H9 (cell line): Measurements from ENCODE around the gene TCF21. TPM values are rescaled to one million over a fixed set of nuclear protein-coding genes. Genes with fewer than 3 reads are reported as not detected.

Source experiments
- DNase-seq: peaks from one replicate; pipeline ENCODE4 v3.0.0-alpha.2; 2017
- H2AFZ ChIP-seq: one replicate; pipeline ENCODE4 v1.6.1; 2013; ENCODE audit warnings: mild to moderate bottlenecking, low read length, control low read depth, moderate library complexity
- H2AK5ac ChIP-seq: 2 replicates; pipeline ENCODE4 v1.6.1; 2013; ENCODE audit warnings: low read length, control low read depth, mixed read lengths; ENCODE audit not compliant: insufficient read length
- H2BK120ac ChIP-seq: one replicate; pipeline ENCODE4 v1.6.1; 2013; ENCODE audit warnings: low read depth, mild to moderate bottlenecking, low read length, control low read depth, inconsistent platforms; ENCODE audit not compliant: poor library complexity, severe bottlenecking
- H2BK12ac ChIP-seq: 2 replicates; pipeline ENCODE4 v1.6.1; 2013; ENCODE audit warnings: low read length, control low read depth, mixed read lengths, low read depth; ENCODE audit not compliant: insufficient read length
- H2BK15ac ChIP-seq: 2 replicates; pipeline ENCODE4 v1.6.1; 2013; ENCODE audit warnings: low read depth, low read length, control low read depth
- H2BK20ac ChIP-seq: one replicate; pipeline ENCODE4 v1.6.1; 2013; ENCODE audit warnings: low read depth, mild to moderate bottlenecking, low read length, control low read depth, inconsistent platforms; ENCODE audit not compliant: poor library complexity, severe bottlenecking
- H2BK5ac ChIP-seq: 2 replicates; pipeline ENCODE4 v1.6.1; 2013; ENCODE audit warnings: low read length, control low read depth, mixed read lengths; ENCODE audit not compliant: insufficient read length
- H3K14ac ChIP-seq: 2 replicates; pipeline ENCODE4 v1.6.1; 2013; ENCODE audit warnings: low read length, control low read depth; ENCODE audit not compliant: insufficient read depth
- H3K18ac ChIP-seq: 2 replicates; pipeline ENCODE4 v1.6.1; 2013; ENCODE audit warnings: low read depth, mild to moderate bottlenecking, mixed read lengths, low read length, control low read depth; ENCODE audit not compliant: insufficient read length
- H3K23ac ChIP-seq: 2 replicates; pipeline ENCODE4 v1.6.1; 2013; ENCODE audit warnings: low read length, control low read depth, mixed read lengths, low read depth; ENCODE audit not compliant: insufficient read length
- H3K23me2 ChIP-seq: 2 replicates; pipeline ENCODE4 v1.6.1; 2013; ENCODE audit warnings: low read depth, mild to moderate bottlenecking, mixed read lengths, low read length, control low read depth; ENCODE audit not compliant: insufficient read length, poor library complexity, severe bottlenecking
- H3K27ac ChIP-seq: 2 replicates; pipeline ENCODE4 v1.5.1; 2013; ENCODE audit warnings: low read length, control low read depth, mixed read lengths, low read depth; ENCODE audit not compliant: insufficient read length
- H3K27me3 ChIP-seq: 2 replicates; pipeline ENCODE4 v1.6.1; 2013; ENCODE audit warnings: low read length, control low read depth, inconsistent platforms; ENCODE audit not compliant: insufficient read depth
- H3K4ac ChIP-seq: 2 replicates; pipeline ENCODE4 v1.6.1; 2013; ENCODE audit warnings: low read depth, mild to moderate bottlenecking, control low read depth, inconsistent platforms, low read length, moderate library complexity
- H3K4me1 ChIP-seq: 2 replicates; pipeline ENCODE4 v1.6.1; 2013; ENCODE audit warnings: low read length, control low read depth, inconsistent platforms; ENCODE audit not compliant: insufficient read depth
- H3K4me2 ChIP-seq: 2 replicates; pipeline ENCODE4 v1.6.1; 2013; ENCODE audit warnings: low read length, control low read depth, mixed read lengths; ENCODE audit not compliant: insufficient read length, insufficient read depth
- H3K56ac ChIP-seq: 2 replicates; pipeline ENCODE4 v1.6.1; 2013; ENCODE audit warnings: low read depth, mild to moderate bottlenecking, mixed read lengths, low read length, control low read depth; ENCODE audit not compliant: insufficient read length
- H3K79me1 ChIP-seq: 2 replicates; pipeline ENCODE4 v1.6.1; 2013; ENCODE audit warnings: low read depth, mild to moderate bottlenecking, moderate library complexity, low read length, control low read depth, inconsistent platforms; ENCODE audit not compliant: insufficient read depth, poor library complexity, severe bottlenecking
- H3K79me2 ChIP-seq: 2 replicates; pipeline ENCODE4 v1.6.1; 2013; ENCODE audit warnings: low read length, control low read depth, inconsistent platforms; ENCODE audit not compliant: insufficient read depth
- H3K9ac ChIP-seq: 2 replicates; pipeline ENCODE4 v1.6.1; 2013; ENCODE audit warnings: low read length, control low read depth, mixed read lengths; ENCODE audit not compliant: insufficient read length; ENCODE audit errors: extremely low read depth
- H3K9me3 ChIP-seq: one replicate; pipeline ENCODE4 v1.6.1; 2013; ENCODE audit warnings: low read depth, low read length, inconsistent platforms; ENCODE audit not compliant: control insufficient read depth
- H3T11ph ChIP-seq: one replicate; pipeline ENCODE4 v1.6.1; 2013; ENCODE audit warnings: mild to moderate bottlenecking, low read length, control low read depth, inconsistent platforms
- H4K20me1 ChIP-seq: one replicate; pipeline ENCODE4 v1.6.1; 2013; ENCODE audit not compliant: control insufficient read depth, insufficient read length, insufficient read depth
- H4K5ac ChIP-seq: 2 replicates; pipeline ENCODE4 v1.6.1; 2013; ENCODE audit warnings: low read depth, mild to moderate bottlenecking, mixed read lengths, low read length, control low read depth; ENCODE audit not compliant: insufficient read length
- H4K8ac ChIP-seq: replicated peaks from 2 replicates; pipeline ENCODE4 v1.6.1; 2013; ENCODE audit warnings: low read length, control low read depth, mixed read lengths, low read depth; ENCODE audit not compliant: insufficient read length
- H4K91ac ChIP-seq: 2 replicates; pipeline ENCODE4 v1.6.1; 2013; ENCODE audit warnings: low read depth, mild to moderate bottlenecking, moderate library complexity, mixed read lengths, low read length, control low read depth; ENCODE audit not compliant: insufficient read length
- H3K27ac Mint-ChIP-seq, 3 experiments: 2 replicates in 2 of 3; 3 replicates in 1 of 3; pipeline ENCODE4 v1.8.0; 2020 to 2021; ENCODE audit warnings: mixed read lengths in 3 of 3, mild to moderate bottlenecking in 1 of 3, moderate library complexity in 1 of 3
- H3K27me3 Mint-ChIP-seq: 2 replicates; pipeline ENCODE4 v1.8.0; 2021; ENCODE audit warnings: low read depth, mild to moderate bottlenecking, moderate library complexity, mixed read lengths
- H3K36me3 Mint-ChIP-seq, 3 experiments: 2 replicates in 2 of 3; 3 replicates in 1 of 3; pipeline ENCODE4 v1.8.0; 2020 to 2021; ENCODE audit warnings: low read depth in 3 of 3, mixed read lengths in 3 of 3; ENCODE audit not compliant: insufficient read depth in 1 of 3
- H3K4me1 Mint-ChIP-seq, 2 experiments: 2 replicates each; pipeline ENCODE4 v1.8.0; 2020; ENCODE audit warnings: mixed read lengths in 2 of 2
- H3K4me3 Mint-ChIP-seq, 2 experiments: 2 replicates in 1 of 2; 3 replicates in 1 of 2; pipeline ENCODE4 v1.8.0; 2020 to 2021; ENCODE audit warnings: mild to moderate bottlenecking in 2 of 2, mixed read lengths in 2 of 2, moderate library complexity in 1 of 2
- H3K9me3 Mint-ChIP-seq, 2 experiments: 2 replicates in 1 of 2; 3 replicates in 1 of 2; pipeline ENCODE4 v1.8.0; 2020; ENCODE audit warnings: mild to moderate bottlenecking in 2 of 2, mixed read lengths in 2 of 2, moderate library complexity in 1 of 2
- CTCF ChIP-seq: fragments of 200-600 bp; sonication (generic); conservative IDR thresholded peaks from 3 replicates; pipeline ENCODE4 v1.8.0; 2021; ENCODE audit warnings: antibody characterized with exemption, mild to moderate bottlenecking
- total RNA-seq: library from RNA; stranded (reverse); gene quantifications from 2 replicates; pipeline ENCODE4 v1.2.1, GENCODE V29; 2021

Gene TCF21
- total RNA-seq, 1 experiment from 2014 or later: not detected

DNA sequence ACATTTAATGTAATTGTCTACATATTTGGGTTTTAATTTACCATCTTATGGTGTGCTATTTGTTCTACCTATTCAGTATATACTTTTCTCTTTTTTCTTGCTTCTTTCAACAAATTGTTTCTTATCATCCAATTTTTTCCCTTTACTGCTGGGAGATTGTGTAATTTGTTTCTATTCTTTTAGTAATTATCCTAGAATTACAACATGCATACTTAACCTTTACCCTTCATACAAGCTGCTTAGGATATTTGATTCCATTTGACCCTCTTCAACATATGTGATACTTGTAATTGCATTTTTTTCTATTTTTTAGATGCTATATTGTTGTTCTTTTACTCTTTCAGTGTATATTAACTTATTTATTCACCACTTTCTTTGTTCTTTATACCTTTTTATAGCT is 49.0 kb downstream of the TCF21 start:
- Histone ChIP-seq H4K8ac (no peak overlapping the region), H2AFZ (no peak overlapping the region), H3K79me2 (no peaks in the 10 kb centered on the region), H3K9ac (no peak overlapping the region), H2BK120ac (no peak overlapping the region), H3K18ac (no peak overlapping the region), H2AK5ac (no peak overlapping the region), H3K27me3 (no peaks in the 10 kb centered on the region), H3K14ac (no peak overlapping the region), H3K4ac (no peak overlapping the region), H3K23me2 (no peaks in the 10 kb centered on the region), H3K27ac (no peak overlapping the region), H4K91ac (no peak overlapping the region), H3K4me1 (no peaks in the 10 kb centered on the region), H2BK5ac (no peak overlapping the region), H4K20me1 (no peaks in the 10 kb centered on the region), H3T11ph (no peak overlapping the region), H4K5ac (no peak overlapping the region), H3K9me3 (no peaks in the 10 kb centered on the region), H3K79me1 (no peaks in the 10 kb centered on the region), H2BK12ac (no peak overlapping the region), H3K23ac (no peak overlapping the region), H2BK20ac (no peak overlapping the region), H3K56ac (no peak overlapping the region), H2BK15ac (no peak overlapping the region), H3K4me2 (no peak overlapping the region)
- Mint-ChIP-seq H3K4me1 (no peaks in the 10 kb centered on the region), H3K4me3 (no peak overlapping the region), H3K27me3 (peaks cover 5% of the 10 kb centered on the region), H3K9me3 (peaks cover 11 to 14% of the 10 kb centered on the region in 2 experiments), H3K27ac (no peak overlapping the region), H3K36me3 (peaks cover 6 to 8% (median 7%) of the 10 kb centered on the region in 3 experiments; a peak in 5 of 7 replicates)
- no peak for TF ChIP-seq CTCF
- DNase-seq: no peak
